ENCODE results near the gene CIAO2B.

Gene CIAO2B

DNA sequence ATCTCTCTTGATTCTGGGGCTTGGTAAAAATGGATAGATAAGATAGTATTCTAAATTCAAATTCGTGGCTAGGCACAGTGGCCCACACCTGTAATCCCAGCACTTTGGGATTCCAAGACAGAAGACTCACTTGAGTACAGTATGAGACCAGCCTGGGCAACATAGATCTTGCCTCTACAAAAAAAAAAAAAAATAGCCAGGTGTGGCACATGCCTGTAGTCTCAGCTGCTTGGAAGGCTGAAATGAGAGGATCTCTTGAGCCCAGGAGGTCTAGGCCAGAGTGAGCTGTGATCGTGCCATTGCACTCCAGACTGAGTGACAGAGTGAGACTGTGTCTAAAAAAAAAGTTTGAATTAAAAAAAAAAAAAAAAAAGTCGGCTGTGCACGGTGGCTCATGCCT lies 44.6 kb downstream of the CIAO2B start:
- H3K27ac Mint-ChIP-seq, result no peak overlapping the region
- H3K4me1 Mint-ChIP-seq, result peaks cover 26% of the 10 kb centered on the region
- TF ChIP-seq, protein P1, sequence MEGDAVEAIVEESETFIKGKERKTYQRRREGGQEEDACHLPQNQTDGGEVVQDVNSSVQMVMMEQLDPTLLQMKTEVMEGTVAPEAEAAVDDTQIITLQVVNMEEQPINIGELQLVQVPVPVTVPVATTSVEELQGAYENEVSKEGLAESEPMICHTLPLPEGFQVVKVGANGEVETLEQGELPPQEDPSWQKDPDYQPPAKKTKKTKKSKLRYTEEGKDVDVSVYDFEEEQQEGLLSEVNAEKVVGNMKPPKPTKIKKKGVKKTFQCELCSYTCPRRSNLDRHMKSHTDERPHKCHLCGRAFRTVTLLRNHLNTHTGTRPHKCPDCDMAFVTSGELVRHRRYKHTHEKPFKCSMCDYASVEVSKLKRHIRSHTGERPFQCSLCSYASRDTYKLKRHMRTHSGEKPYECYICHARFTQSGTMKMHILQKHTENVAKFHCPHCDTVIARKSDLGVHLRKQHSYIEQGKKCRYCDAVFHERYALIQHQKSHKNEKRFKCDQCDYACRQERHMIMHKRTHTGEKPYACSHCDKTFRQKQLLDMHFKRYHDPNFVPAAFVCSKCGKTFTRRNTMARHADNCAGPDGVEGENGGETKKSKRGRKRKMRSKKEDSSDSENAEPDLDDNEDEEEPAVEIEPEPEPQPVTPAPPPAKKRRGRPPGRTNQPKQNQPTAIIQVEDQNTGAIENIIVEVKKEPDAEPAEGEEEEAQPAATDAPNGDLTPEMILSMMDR (IDR thresholded peaks at IDR 0.05), result no peak

DNA sequence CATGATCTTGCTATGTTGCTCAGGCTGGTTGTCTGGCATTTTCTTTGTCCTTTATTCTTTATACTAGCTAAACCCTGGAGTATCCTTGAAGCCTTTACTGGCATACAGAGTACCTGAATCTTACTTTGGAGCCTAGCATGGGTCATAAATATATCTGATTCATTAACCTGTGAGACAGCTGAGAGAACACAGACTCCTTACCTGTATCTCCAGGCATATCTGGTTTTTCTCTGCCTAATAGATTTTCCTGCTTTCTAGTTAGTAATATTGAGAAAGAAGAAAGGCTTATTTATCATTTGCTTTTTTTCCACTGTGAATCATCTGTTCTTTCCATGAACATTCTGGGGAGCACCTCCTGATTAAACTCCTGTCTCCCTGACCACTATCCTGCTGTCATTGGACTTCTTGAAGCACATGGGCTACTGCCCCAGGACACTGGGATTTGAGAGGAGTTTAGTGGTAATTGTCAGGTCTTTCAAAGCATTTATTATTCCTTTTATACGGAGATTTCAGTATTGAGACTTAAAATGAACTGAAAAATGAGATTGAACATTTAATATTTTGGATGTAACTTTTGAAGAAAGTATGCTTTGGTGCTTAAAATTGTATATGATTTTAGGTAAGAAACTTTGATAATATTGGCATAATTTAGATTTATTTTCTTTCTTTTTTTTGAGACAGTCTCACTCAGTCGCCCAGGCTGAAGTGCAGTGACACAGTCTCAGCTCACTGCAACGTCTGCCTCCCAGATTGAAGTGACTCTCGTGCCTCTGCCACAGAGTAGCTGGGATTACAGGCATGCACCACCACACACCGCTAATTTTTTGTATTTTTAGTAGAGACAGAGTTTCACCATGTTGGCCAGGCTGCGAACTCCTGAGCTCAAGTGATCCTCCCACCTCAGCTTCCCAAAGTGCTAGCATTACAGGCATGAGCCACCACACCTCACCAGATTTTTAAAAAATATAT lies 45.3 kb downstream of the CIAO2B start:
- no peak overlapping the region for H3K27ac Mint-ChIP-seq
- H3K27me3 Mint-ChIP-seq (ENCODE audit: low read depth, poor library complexity), result no peaks in the 10 kb centered on the region
- no peak for DNase-seq
- H3K9me3 Mint-ChIP-seq, result no peaks in the 10 kb centered on the region
- H3K4me3 Mint-ChIP-seq, result no peak overlapping the region
- peaks cover 32% of the 10 kb centered on the region for H3K36me3 Mint-ChIP-seq (ENCODE audit: low read depth)
- TF ChIP-seq, protein P1 (IDR thresholded peaks at IDR 0.05), result no peak
- H3K4me1 Mint-ChIP-seq, result peaks cover 26% of the 10 kb centered on the region

More for the DNA sequence above, 44.6 kb downstream of the CIAO2B start:
- peaks cover 26% of the 10 kb centered on the region for H3K36me3 Mint-ChIP-seq (ENCODE audit: low read depth)
- H3K27me3 Mint-ChIP-seq (ENCODE audit: low read depth, poor library complexity), result no peaks in the 10 kb centered on the region
- no peak for DNase-seq
- H3K4me3 Mint-ChIP-seq, result no peak overlapping the region
- no peaks in the 10 kb centered on the region for H3K9me3 Mint-ChIP-seq

DNA sequence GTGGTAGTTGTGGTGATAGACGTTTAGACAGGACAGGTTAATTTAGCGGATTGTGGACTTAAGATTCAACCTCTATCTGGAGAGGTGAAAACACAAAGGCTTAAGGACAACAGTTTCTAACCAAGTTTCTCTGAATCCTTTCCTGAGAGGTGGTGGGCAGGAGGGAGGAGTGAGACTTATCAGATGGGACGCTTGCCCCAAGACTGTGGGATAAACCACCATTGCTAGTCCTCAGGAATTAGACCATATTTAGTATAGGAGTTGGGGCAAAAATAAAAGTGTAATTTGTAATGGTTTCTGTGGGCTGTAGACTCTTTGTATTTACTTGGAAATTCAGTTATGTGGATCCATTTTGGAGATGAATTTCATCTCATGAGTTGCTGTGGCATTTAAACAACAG lies 47.3 kb downstream of the CIAO2B start:
- Mint-ChIP-seq H3K27ac (no peak overlapping the region), H3K9me3 (no peaks in the 10 kb centered on the region), H3K27me3 (ENCODE audit: low read depth, poor library complexity) (no peaks in the 10 kb centered on the region), H3K4me3 (no peak overlapping the region), H3K36me3 (ENCODE audit: low read depth) (peaks cover 32% of the 10 kb centered on the region), H3K4me1 (peaks cover 29% of the 10 kb centered on the region)
- no peak for DNase-seq
- TF ChIP-seq, protein P1 (IDR thresholded peaks at IDR 0.05), result no peak

DNA sequence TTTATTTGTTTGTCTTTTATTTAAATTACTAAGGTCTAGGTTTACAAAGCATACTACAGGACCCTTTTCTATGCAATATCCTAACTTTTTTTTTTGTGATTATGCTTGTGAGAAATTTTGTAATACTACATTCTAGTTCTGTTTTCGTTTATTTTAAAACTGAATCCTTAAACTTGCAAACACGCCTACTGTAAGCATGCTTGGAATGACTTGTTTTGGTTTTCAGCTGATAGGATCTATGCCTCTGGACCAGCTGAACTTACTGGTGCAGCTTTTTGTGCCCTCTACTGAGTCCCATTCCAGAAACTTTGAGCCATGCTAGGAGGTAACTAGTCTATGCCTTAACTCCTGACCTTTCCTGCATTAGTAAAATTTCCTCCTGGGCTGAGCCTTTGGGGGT lies 47.9 kb downstream of the CIAO2B start:
- H3K4me1 Mint-ChIP-seq, result peaks cover 31% of the 10 kb centered on the region
- TF ChIP-seq, protein P1 (IDR thresholded peaks at IDR 0.05), result no peak
- no peak for DNase-seq

DNA sequence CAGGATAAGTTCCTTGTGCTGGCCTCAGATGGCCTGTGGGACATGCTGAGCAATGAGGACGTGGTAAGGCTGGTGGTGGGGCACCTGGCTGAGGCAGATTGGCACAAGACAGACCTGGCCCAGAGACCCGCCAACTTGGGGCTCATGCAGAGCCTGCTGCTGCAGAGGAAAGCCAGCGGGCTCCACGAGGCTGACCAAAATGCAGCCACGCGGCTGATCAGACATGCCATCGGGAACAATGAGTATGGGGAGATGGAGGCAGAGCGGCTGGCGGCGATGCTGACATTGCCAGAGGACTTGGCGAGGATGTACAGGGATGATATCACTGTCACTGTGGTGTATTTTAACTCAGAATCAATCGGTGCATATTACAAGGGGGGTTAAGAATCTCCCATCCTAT lies 48.7 kb downstream of the CIAO2B start:
- no peaks in the 10 kb centered on the region for H3K27me3 Mint-ChIP-seq (ENCODE audit: low read depth, poor library complexity)
- H3K4me3 Mint-ChIP-seq, result no peak overlapping the region
- TF ChIP-seq, protein P1 (IDR thresholded peaks at IDR 0.05), result no peak
- H3K4me1 Mint-ChIP-seq, result peaks cover 28% of the 10 kb centered on the region
- no peaks in the 10 kb centered on the region for H3K9me3 Mint-ChIP-seq
- H3K36me3 Mint-ChIP-seq (ENCODE audit: low read depth), result peaks cover 32% of the 10 kb centered on the region
- H3K27ac Mint-ChIP-seq, result no peak overlapping the region
- no peak for DNase-seq

More for the DNA sequence above, 47.9 kb downstream of the CIAO2B start:
- Mint-ChIP-seq H3K9me3 (no peaks in the 10 kb centered on the region), H3K27me3 (ENCODE audit: low read depth, poor library complexity) (no peaks in the 10 kb centered on the region), H3K36me3 (ENCODE audit: low read depth) (peaks cover 32% of the 10 kb centered on the region), H3K4me3 (no peak overlapping the region), H3K27ac (no peak overlapping the region)

Data from nephron progenitor cell (in vitro differentiated cells).